ENCODE data around the gene CRYBB1.

Gene CRYBB1

DNA sequence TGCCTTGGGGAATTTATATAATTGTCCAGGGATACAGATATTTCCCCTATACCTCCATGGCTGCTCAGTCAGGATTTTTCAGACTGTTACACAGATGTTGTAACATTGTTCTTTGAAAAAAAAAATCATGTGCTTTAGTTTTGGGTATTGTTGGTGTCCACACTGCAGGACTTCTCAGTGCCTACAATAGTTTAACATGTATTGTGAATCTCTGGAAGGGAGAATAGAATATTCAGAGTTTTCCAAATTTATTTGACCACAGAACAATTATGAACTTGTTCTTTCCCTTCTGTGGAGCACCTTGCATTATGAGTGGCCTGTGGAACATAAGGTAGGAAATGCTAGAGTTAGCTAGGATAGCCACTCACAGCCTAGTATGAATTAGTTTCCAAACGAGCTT, 18.5 kb upstream of the CRYBB1 start:
- Histone ChIP-seq H3K4me1 (ENCODE audit: control insufficient read depth, insufficient read depth, low read length, poor library complexity, severe bottlenecking) (peaks cover 4% of the 10 kb centered on the region), H3K27me3 (replicated peaks; ENCODE audit: control insufficient read depth, insufficient read depth, low read length, poor library complexity, severe bottlenecking) (no peaks in the 10 kb centered on the region), H3K4me3 (ENCODE audit: insufficient read depth, low read depth, low read length, poor library complexity, severe bottlenecking) (no peak overlapping the region), H3K36me3 (ENCODE audit: control insufficient read depth, insufficient read depth, low read length) (no peaks in the 10 kb centered on the region), H3K27ac (ENCODE audit: insufficient read depth, low read length, poor library complexity, severe bottlenecking) (no peak overlapping the region), H3K9me3 (ENCODE audit: control insufficient read depth, low read length) (no peaks in the 10 kb centered on the region)
- DNase-seq: no peak

DNA sequence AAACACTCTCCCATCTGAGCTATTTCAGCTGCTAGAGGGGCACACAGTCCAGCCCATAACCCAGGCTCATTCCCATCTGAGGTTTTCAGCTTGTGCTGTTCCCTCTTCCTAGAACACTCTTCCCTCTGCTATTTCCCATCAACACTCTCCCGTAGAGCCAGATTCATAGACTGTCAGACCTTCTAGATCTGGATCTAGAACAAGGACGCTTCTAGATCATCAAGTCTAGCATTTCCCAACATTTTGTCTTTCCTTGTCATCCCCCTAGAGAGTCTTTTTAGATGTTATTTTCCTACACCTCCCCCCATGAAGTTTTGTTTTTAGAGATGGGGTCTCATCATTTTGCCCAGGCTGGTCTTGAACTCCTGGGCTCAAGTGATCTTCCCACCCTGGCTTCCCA, 17.3 kb upstream of the CRYBB1 start:
- Histone ChIP-seq H3K9me3 (ENCODE audit: control insufficient read depth, low read length) (no peaks in the 10 kb centered on the region), H3K36me3 (ENCODE audit: control insufficient read depth, insufficient read depth, low read length) (no peaks in the 10 kb centered on the region), H3K4me3 (ENCODE audit: insufficient read depth, low read depth, low read length, poor library complexity, severe bottlenecking) (no peak overlapping the region), H3K27me3 (replicated peaks; ENCODE audit: control insufficient read depth, insufficient read depth, low read length, poor library complexity, severe bottlenecking) (no peaks in the 10 kb centered on the region), H3K27ac (ENCODE audit: insufficient read depth, low read length, poor library complexity, severe bottlenecking) (no peak overlapping the region), H3K4me1 (ENCODE audit: control insufficient read depth, insufficient read depth, low read length, poor library complexity, severe bottlenecking) (no peaks in the 10 kb centered on the region)
- DNase-seq: no peak

DNA sequence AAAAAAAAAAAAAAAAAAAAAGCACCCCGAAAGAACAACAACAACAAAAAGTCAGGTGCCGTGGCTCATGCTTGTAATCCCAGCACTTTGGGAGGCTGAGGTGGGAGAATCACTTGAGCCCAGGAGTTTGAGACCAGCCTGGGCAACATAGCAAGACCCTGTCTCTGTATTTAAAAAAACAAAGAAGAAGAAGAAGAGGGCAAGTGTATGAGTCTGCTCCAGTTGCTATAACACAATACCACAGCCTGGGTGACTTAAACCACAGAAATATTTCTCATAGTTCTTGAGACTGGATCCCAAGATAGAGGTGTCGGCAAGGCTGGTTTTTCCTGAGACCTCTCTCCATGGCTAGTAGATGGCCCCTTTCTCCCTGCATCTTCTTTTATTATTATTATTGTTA, 16.4 kb upstream of the CRYBB1 start:
- H3K4me3 ChIP-seq (ENCODE audit: insufficient read depth, low read depth, low read length, poor library complexity, severe bottlenecking): no peak overlapping the region
- DNase-seq: no peak
- no peaks in the 10 kb centered on the region for H3K4me1 ChIP-seq (ENCODE audit: control insufficient read depth, insufficient read depth, low read length, poor library complexity, severe bottlenecking)
- no peaks in the 10 kb centered on the region for H3K9me3 ChIP-seq (ENCODE audit: control insufficient read depth, low read length)
- H3K27me3 ChIP-seq (replicated peaks; ENCODE audit: control insufficient read depth, insufficient read depth, low read length, poor library complexity, severe bottlenecking): no peaks in the 10 kb centered on the region
- no peak overlapping the region for H3K27ac ChIP-seq (ENCODE audit: insufficient read depth, low read length, poor library complexity, severe bottlenecking)
- H3K36me3 ChIP-seq (ENCODE audit: control insufficient read depth, insufficient read depth, low read length): no peaks in the 10 kb centered on the region

DNA sequence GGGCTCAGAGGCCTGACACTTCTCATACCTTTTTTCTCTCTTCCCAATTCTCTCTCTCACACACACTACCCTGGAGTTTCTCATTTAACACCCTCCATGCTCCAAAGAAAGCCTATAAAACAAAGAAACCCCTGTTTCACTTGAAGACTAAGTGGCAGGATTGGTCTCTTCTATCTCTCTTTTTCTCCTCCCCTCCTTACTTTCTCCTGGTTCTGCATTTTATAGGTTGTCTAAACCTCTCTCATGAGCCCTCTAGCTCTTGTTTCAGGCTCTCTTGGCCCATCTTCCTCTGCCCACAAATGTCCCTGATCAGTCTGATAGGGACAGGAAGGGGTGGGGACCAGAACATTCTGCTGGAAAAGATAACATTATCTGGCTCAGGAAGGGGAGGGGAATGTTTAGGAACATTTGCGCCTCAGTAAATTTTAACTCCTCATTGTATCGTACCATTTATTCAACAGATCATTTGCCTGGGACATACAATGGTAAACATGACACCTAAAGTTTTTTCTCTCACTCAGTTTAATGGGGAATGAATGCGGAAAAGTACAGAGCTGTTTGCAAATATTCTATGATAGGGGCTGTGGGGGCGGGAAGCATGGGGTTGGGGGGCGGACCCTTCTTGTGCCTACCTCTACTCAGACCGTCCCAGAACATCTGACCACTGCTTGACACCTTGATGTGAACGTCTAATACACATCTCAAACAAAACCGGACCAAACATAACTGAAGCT, 14.8 kb upstream of the CRYBB1 start:
- no peak for DNase-seq
- H3K9me3 ChIP-seq (ENCODE audit: control insufficient read depth, low read length): no peaks in the 10 kb centered on the region
- no peaks in the 10 kb centered on the region for H3K27me3 ChIP-seq (replicated peaks; ENCODE audit: control insufficient read depth, insufficient read depth, low read length, poor library complexity, severe bottlenecking)
- H3K36me3 ChIP-seq (ENCODE audit: control insufficient read depth, insufficient read depth, low read length): no peaks in the 10 kb centered on the region
- no peaks in the 10 kb centered on the region for H3K4me1 ChIP-seq (ENCODE audit: control insufficient read depth, insufficient read depth, low read length, poor library complexity, severe bottlenecking)
- no peak overlapping the region for H3K4me3 ChIP-seq (ENCODE audit: insufficient read depth, low read depth, low read length, poor library complexity, severe bottlenecking)
- H3K27ac ChIP-seq (ENCODE audit: insufficient read depth, low read length, poor library complexity, severe bottlenecking): no peak overlapping the region

DNA sequence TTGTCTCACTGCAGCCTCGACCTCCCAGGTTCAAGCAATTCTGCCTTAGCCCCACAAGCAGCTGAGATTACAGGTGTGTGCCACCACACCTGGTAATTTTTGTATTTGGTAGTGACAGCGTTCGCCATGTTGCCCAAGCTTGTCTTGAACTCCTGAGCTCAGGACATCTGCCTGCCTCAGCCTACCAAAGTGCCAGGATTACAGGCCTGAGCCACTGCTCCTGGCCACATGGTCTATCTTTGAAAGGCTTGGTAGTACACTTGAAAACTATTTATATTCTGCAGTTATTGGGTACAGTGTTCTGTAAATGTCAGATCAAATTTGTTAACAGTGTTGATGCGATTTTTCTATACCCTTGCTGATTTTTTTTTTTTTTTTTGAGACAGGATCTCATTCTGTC, 13.5 kb upstream of the CRYBB1 start:
- no peaks in the 10 kb centered on the region for H3K27me3 ChIP-seq (replicated peaks; ENCODE audit: control insufficient read depth, insufficient read depth, low read length, poor library complexity, severe bottlenecking)
- no peaks in the 10 kb centered on the region for H3K9me3 ChIP-seq (ENCODE audit: control insufficient read depth, low read length)
- no peaks in the 10 kb centered on the region for H3K36me3 ChIP-seq (ENCODE audit: control insufficient read depth, insufficient read depth, low read length)
- no peak overlapping the region for H3K27ac ChIP-seq (ENCODE audit: insufficient read depth, low read length, poor library complexity, severe bottlenecking)
- peaks cover 3% of the 10 kb centered on the region for H3K4me1 ChIP-seq (ENCODE audit: control insufficient read depth, insufficient read depth, low read length, poor library complexity, severe bottlenecking)
- H3K4me3 ChIP-seq (ENCODE audit: insufficient read depth, low read depth, low read length, poor library complexity, severe bottlenecking): no peak overlapping the region
- DNase-seq: no peak

DNA sequence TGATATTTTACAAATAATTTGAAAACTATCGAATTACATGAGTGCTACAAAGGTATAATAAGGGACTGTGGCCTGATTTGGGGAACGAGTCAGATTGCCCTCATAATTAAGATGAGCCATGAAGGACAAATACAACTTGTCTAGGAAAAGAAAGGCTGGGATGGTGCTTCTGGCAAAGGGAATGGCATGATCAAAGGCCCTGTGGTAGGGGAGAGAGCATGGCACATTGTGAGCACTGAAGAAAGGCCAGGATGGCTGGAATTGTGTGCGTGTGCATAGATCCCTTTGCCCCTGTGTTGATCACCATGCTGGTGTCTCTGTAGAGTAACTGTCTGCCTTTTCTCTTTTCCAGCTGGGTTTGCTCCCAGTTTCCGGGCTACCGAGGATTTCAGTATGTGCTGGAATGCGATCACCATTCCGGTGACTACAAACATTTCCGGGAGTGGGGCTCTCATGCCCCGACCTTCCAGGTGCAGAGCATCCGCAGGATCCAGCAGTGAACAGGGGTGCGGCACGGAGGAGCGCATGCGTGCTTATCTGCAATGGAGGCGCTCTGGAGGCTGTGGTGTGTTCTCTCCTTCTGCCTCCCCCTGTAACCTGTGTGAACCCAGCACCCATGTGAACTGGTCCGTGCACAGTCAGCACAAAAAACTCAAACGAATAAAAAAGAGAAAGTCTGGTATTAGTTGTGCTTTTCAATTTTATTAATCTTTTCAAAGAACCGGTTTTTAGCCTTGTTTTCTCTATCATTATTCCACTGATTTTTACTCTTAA, 12.3 kb upstream of the CRYBB1 start:
- H3K4me1 ChIP-seq (ENCODE audit: control insufficient read depth, insufficient read depth, low read length, poor library complexity, severe bottlenecking): peaks cover 3% of the 10 kb centered on the region
- H3K27ac ChIP-seq (ENCODE audit: insufficient read depth, low read length, poor library complexity, severe bottlenecking): no peak overlapping the region
- H3K36me3 ChIP-seq (ENCODE audit: control insufficient read depth, insufficient read depth, low read length): no peaks in the 10 kb centered on the region
- no peaks in the 10 kb centered on the region for H3K27me3 ChIP-seq (replicated peaks; ENCODE audit: control insufficient read depth, insufficient read depth, low read length, poor library complexity, severe bottlenecking)
- H3K4me3 ChIP-seq (ENCODE audit: insufficient read depth, low read depth, low read length, poor library complexity, severe bottlenecking): no peak overlapping the region
- DNase-seq: no peak
- H3K9me3 ChIP-seq (ENCODE audit: control insufficient read depth, low read length): no peaks in the 10 kb centered on the region

DNA sequence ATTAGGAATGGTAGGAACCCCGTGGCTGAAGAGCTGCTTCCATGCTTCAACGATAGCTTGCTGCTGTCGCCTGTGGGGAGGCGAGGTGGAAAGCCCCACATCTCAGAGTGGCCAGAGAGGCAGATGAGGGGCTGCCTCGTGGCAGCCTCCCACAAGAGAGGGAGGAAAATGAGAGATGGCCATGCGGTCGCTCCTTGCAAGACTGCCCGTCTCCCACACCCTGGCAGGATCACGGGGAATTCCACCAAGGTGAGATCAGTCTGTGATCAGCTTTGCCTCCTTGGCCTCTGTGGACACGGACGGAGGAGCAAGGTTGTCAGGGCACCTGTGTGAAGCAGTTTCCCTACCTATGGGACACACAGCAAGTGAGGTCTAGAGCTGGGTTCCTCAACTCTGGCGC, 7.0 kb upstream of the CRYBB1 start:
- no peaks in the 10 kb centered on the region for H3K9me3 ChIP-seq (ENCODE audit: control insufficient read depth, low read length)
- no peak for DNase-seq
- H3K4me1 ChIP-seq (ENCODE audit: control insufficient read depth, insufficient read depth, low read length, poor library complexity, severe bottlenecking): peaks cover 3% of the 10 kb centered on the region
- H3K27me3 ChIP-seq (replicated peaks; ENCODE audit: control insufficient read depth, insufficient read depth, low read length, poor library complexity, severe bottlenecking): no peaks in the 10 kb centered on the region
- H3K27ac ChIP-seq (ENCODE audit: insufficient read depth, low read length, poor library complexity, severe bottlenecking): no peak overlapping the region
- no peak overlapping the region for H3K4me3 ChIP-seq (ENCODE audit: insufficient read depth, low read depth, low read length, poor library complexity, severe bottlenecking)
- no peaks in the 10 kb centered on the region for H3K36me3 ChIP-seq (ENCODE audit: control insufficient read depth, insufficient read depth, low read length)

DNA sequence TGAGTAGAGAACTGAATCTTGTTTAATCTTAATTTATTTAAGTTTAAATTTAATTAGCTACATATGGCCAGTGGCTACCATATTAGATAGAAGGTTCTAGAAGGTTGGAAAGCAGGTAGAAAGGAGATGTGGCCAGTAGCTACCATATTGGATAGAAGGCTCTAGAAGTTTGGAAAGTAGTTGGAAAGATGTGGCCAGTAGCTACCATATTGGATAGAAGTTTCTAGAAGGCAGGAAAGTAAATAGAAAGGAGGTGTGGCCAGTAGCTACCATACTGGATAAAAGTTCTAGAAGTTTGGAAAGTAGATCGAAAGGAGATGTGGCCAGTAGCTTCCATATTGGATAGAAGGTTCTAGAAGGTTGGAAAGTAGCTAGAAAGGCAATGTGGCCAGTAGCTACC, 6.2 kb upstream of the CRYBB1 start:
- no peak overlapping the region for H3K4me3 ChIP-seq (ENCODE audit: insufficient read depth, low read depth, low read length, poor library complexity, severe bottlenecking)
- H3K9me3 ChIP-seq (ENCODE audit: control insufficient read depth, low read length): no peaks in the 10 kb centered on the region
- DNase-seq: no peak
- H3K27ac ChIP-seq (ENCODE audit: insufficient read depth, low read length, poor library complexity, severe bottlenecking): no peak overlapping the region
- H3K36me3 ChIP-seq (ENCODE audit: control insufficient read depth, insufficient read depth, low read length): no peaks in the 10 kb centered on the region
- H3K27me3 ChIP-seq (replicated peaks; ENCODE audit: control insufficient read depth, insufficient read depth, low read length, poor library complexity, severe bottlenecking): no peaks in the 10 kb centered on the region
- peaks cover 3% of the 10 kb centered on the region for H3K4me1 ChIP-seq (ENCODE audit: control insufficient read depth, insufficient read depth, low read length, poor library complexity, severe bottlenecking)

DNA sequence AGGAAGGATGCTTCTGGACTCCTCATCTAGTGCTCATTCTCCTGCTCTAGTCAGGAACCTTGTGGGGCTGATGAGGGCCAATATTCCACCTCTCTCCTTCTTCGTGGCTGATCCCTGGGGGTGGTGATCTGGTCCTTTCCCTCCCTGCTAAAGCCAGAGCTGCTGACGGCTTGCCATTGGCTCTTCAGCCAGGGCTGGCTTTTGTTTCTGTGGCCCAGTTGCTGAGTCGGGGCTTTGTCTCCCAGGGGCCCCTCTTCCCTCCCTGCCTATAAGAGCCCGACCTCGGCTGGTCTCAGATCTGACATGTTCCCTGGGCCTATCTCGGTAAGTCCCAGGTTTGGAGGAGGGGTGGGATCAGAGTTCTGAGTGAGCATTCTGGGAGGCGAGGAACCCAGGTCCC, 3.8 kb upstream of the CRYBB1 start, which contains the start of gene CRYBA4:
Gene CRYBA4 (plus strand): TSS at position 301 of the 400 bp plus-strand sequence. CDS start 634 bp downstream, outside the sequence.
- Histone ChIP-seq H3K9me3 (ENCODE audit: control insufficient read depth, low read length) (no peaks in the 10 kb centered on the region), H3K36me3 (ENCODE audit: control insufficient read depth, insufficient read depth, low read length) (no peaks in the 10 kb centered on the region), H3K27ac (ENCODE audit: insufficient read depth, low read length, poor library complexity, severe bottlenecking) (no peak within 1 kb of the TSS), H3K4me3 (ENCODE audit: insufficient read depth, low read depth, low read length, poor library complexity, severe bottlenecking) (no peak within 1 kb of the TSS), H3K4me1 (ENCODE audit: control insufficient read depth, insufficient read depth, low read length, poor library complexity, severe bottlenecking) (no peaks in the 10 kb centered on the region), H3K27me3 (replicated peaks; ENCODE audit: control insufficient read depth, insufficient read depth, low read length, poor library complexity, severe bottlenecking) (no peaks in the 10 kb centered on the region)
- DNase-seq: no peak

DNA sequence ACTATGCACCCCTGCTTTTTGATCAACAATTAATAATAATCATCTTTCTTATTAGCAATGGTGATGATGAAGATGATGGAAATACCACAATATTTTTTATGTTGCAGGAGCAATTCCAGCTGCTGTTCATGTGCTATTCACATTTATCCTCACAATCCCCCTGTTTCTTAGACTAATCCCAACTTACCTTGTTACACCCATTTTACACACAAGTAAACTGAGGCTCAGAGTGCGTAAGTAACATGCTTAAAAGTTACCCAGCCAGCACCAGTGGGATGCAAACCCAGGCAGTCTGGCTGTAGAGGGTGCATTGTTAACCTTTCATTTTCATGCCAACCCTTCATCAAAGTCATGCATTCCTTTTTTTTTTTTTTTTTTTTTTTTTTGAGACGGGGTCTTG, 2.4 kb upstream of the CRYBB1 start:
- Histone ChIP-seq H3K4me1 (ENCODE audit: control insufficient read depth, insufficient read depth, low read length, poor library complexity, severe bottlenecking) (no peaks in the 10 kb centered on the region), H3K27me3 (replicated peaks; ENCODE audit: control insufficient read depth, insufficient read depth, low read length, poor library complexity, severe bottlenecking) (no peaks in the 10 kb centered on the region), H3K27ac (ENCODE audit: insufficient read depth, low read length, poor library complexity, severe bottlenecking) (no peak overlapping the region), H3K9me3 (ENCODE audit: control insufficient read depth, low read length) (no peaks in the 10 kb centered on the region), H3K36me3 (ENCODE audit: control insufficient read depth, insufficient read depth, low read length) (no peaks in the 10 kb centered on the region), H3K4me3 (ENCODE audit: insufficient read depth, low read depth, low read length, poor library complexity, severe bottlenecking) (no peak overlapping the region)
- DNase-seq: no peak
